ENCODE results near the gene CRLF3. TPM values are rescaled to one million over a fixed set of nuclear protein-coding genes. Genes with fewer than 3 reads are reported as not detected.
"Not testable (repeated sequence)": the region's sequence is repeated elsewhere in the genome, so short reads cannot be mapped to it uniquely, and the experiment has no call there.

Gene CRLF3, protein sequence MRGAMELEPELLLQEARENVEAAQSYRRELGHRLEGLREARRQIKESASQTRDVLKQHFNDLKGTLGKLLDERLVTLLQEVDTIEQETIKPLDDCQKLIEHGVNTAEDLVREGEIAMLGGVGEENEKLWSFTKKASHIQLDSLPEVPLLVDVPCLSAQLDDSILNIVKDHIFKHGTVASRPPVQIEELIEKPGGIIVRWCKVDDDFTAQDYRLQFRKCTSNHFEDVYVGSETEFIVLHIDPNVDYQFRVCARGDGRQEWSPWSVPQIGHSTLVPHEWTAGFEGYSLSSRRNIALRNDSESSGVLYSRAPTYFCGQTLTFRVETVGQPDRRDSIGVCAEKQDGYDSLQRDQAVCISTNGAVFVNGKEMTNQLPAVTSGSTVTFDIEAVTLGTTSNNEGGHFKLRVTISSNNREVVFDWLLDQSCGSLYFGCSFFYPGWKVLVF
- 10 to 100 TPM; 12.3 to 31.9 (median 19.9) TPM for polyA plus RNA-seq (ENCODE audit: insufficient read length in 4 of 4)

DNA sequence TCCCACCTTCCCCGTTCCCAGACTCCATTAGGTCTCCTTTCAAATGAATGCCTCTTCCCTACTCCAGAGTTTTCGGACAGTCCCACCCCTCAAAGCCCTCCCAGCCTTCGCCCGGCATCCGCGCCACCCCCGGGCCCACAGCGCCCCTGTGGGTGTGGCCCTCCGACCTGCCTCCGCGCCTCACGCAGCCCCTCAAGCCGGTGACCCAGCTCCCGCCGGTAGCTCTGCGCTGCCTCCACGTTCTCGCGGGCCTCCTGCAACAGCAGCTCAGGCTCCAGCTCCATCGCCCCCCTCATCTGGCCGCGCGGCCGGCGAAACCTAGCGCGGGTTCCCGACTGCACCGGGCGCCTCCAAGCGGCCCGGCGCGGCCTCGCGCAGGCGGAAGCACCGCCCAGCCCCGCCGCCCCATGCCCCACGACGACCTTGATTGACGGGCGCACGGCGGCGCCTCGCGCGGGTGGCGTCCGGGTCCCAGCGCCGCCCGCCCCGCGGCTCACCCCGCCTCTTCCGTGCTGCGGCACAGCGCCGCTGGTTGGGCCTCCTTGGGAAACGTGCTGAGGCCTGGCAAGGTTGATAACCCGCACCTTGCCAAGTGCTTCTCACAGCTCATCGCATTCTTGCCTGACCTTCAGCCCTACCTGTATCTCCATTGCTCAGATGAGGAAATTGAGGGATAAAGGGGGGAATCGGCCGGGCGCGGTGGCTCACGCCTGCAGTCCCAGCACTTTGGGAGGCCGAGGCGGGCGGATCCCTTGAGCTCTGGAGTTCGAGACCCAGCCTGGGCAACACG lies at the start of gene CRLF3:
TSS of gene CRLF3 (minus strand) at position 337 of the 790 bp plus-strand sequence. CDS start at position 296, 41 bp downstream.
- DNase-seq (ENCODE audit: low read depth in 4 of 4, low spot score in 2 of 4): peak; percentile 50 to 89 (median 79)

- no peak for DNase-seq (ENCODE audit: low read depth in 4 of 4, low spot score in 2 of 4)
Measured at GRCh38 chr17:30869005-30869404, 44.5 kb upstream of the CRLF3 start.

- no peak for DNase-seq (ENCODE audit: low read depth in 4 of 4, low spot score in 2 of 4)
Measured at GRCh38 chr17:30864636-30865035, 40.1 kb upstream of the CRLF3 start.

DNA sequence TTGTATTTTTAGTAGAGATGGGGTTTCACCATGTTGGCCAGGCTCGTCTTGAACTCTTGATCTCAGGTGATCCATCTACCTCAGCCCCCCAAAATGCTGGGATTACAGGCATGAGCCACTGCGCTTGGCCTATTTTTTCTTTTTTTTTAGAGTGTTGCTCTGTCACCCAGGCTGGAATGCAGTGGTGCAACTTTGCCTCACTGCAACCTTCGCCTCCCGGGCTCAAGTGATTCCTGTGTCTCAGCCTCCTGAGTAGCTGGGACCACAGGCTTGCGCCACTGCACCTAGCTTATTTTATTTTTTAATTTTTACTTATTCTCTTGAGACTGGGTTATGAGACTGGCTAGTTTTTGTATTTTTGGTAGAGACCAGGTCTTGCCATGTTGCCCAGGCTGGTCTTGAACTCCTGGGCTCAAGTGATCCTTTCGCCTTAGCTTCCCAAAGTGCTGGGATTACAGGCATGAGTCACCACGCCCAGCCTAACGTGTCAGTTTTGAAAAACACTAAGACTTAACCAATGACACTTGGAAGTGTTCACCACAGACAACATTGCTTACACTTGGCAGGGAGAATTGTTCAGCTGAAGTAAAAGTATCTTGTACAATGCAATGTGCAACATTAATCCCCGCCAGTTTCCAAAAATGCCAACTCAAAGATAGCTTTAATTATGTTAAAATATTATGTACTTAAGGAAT lies 34.2 kb upstream of the CRLF3 start:
- no peak for DNase-seq (ENCODE audit: low read depth in 4 of 4, low spot score in 2 of 4)

DNA sequence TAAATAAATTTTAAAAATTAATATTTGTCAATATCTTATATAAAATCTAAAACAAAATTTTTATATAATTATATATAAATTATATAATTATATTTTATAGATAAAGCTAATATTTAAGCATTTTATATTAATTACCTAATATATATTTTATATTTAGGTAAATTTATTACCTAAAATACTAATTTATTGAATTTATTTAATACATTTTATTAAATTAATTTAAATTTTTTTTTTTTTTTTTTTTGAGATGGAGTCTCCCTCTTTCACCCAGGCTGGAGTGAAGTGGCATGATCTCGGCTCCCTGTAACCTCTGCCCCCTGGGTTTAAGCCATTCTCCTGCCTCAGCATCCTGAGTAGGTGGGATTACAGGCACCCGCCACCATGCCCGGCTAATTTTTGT lies 29.7 kb upstream of the CRLF3 start:
- DNase-seq (ENCODE audit: low read depth in 4 of 4, low spot score in 2 of 4): no peak

GRCh38 chr17:30848021-30848420 lies 23.5 kb upstream of the CRLF3 start:
- no peak for DNase-seq (ENCODE audit: low read depth in 4 of 4, low spot score in 2 of 4)

- no peak for DNase-seq (ENCODE audit: low read depth in 4 of 4, low spot score in 2 of 4)
Measured at GRCh38 chr17:30840771-30841170, 16.3 kb upstream of the CRLF3 start.

- no peak for DNase-seq (ENCODE audit: low read depth in 4 of 4, low spot score in 2 of 4)
Measured at GRCh38 chr17:30838202-30838807, 13.8 kb upstream of the CRLF3 start.

DNA sequence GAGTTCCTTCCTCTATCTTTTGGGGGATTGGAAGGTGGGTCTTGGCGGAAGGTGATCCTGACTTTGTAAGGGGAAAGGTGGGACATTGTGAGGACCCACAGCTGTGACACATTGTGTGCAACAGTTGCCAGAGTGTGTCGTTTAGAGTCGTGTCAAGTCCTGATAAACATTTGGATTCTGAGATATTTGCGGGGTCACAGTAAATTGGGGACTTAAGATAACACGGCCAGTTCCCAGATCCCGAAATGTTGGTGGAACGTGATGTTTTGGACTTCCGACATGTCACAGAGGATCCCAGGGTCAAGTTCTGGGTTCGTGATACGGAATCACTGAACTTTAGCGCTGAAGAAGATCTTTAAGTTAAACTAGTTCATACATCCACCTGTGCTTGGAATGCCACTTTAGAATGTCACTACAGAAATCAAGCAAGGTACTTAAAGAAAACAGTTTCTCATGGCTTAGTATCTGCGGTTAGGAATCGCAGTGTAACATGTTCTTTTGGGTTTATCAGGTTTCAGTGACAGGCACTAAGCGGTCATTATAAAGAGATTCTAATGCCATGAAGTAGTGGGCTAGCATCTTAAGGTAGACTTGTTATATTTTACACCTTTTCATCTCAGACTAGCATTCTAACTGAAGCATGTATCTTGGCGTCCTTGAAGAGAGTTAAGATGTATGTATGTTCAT lies 8.1 kb upstream of the CRLF3 start:
- DNase-seq (ENCODE audit: low read depth in 4 of 4, low spot score in 2 of 4): no peak

DNA sequence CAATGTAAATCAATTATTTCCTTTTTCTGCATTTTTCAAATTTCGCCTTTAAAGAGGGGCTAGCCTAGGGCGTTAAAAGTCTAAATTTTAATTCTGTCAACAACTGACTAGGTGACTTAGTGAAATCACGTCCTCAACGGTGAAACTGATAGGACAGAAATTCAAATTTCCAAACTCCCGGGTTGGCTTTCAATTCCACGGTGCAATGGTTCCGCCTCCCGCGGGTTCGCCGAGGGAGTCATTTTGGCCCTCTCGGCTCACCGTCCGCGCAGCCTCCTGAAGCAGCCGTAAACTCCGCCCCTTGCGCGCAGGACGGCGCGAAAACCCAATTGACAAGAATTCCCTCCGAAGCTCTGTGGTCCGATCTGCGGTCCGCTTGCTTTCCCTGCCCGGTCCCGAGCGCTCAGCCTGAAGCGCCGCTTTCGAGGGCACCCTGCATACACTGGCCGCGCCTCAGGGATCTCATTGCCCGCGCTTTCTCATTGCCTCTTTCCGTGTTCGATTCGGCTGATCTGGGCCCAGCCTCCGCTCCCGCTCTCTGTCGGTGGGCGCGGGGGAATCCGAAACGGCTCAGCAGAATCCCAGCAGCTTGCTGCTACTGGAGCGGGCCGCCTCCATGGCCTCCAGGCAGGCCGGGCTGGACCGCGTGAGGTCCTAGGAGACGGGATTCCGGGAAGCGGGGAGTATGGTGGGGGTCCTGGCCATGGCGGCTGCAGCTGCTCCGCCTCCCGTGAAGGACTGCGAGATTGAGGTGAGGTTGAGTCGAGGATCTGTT lies 7.4 kb upstream of the CRLF3 start, which contains the start of gene ATAD5:
TSS of gene ATAD5 (plus strand) at position 304 of the 775 bp plus-strand sequence. CDS start at position 686, 382 bp downstream.
- DNase-seq (ENCODE audit: low read depth in 4 of 4, low spot score in 2 of 4): peak; percentile 67 to 90 (median 78)

- DNase-seq (ENCODE audit: low read depth in 4 of 4, low spot score in 2 of 4): no peak
Measured at GRCh38 chr17:30831257-30831656, 6.8 kb upstream of the CRLF3 start.

DNA sequence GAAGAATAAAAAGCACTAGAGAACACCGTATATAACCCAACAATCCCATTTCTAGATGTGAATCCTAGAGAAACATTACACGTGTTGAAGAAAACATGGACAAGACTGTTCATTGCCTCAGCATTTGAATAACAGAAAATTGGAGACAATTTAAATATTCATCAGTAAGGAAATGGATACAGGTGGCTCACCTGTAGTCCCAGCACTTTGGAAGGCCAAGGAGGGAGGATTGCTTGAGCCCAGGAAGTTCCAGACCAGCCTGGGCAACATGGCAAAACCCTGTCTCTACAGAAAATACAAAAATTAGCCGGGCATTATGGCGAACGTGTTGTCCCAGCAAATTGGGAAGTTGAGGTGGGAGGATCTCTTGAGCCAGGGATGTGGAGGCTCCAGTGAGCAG lies 4.5 kb upstream of the CRLF3 start:
- DNase-seq (ENCODE audit: low read depth in 4 of 4, low spot score in 2 of 4): no peak

- DNase-seq (ENCODE audit: low read depth in 4 of 4, low spot score in 2 of 4): no peak
Measured at GRCh38 chr17:30827082-30827481, 2.6 kb upstream of the CRLF3 start.

- DNase-seq (ENCODE audit: low read depth in 4 of 4, low spot score in 2 of 4): no peak
Measured at GRCh38 chr17:30824002-30824355, 513 bp downstream of the CRLF3 start.

- DNase-seq (ENCODE audit: low read depth in 4 of 4, low spot score in 2 of 4): no peak
Measured at GRCh38 chr17:30823421-30823820, 1.1 kb downstream of the CRLF3 start.

DNA sequence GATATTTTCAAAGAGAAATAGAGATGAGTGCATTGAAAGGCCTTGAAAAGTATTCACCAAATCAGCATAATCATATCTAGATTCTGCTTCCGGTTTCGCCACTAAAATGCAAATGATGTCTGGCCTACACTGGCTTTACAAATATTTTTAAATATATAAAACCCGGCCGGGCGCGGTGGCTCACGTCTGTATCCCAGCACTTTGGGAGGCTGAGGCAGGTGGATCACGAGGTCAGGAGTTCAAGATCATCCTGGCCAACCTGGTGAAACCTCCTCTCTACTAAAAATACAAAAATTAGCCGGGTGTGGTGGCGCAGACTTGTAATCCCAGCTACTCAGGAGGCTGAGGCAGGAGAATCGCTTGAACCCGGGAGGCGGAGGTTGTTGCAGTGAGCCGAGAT lies 1.6 kb downstream of the CRLF3 start:
- DNase-seq (ENCODE audit: low read depth in 4 of 4, low spot score in 2 of 4): not testable (repeated sequence)

DNA sequence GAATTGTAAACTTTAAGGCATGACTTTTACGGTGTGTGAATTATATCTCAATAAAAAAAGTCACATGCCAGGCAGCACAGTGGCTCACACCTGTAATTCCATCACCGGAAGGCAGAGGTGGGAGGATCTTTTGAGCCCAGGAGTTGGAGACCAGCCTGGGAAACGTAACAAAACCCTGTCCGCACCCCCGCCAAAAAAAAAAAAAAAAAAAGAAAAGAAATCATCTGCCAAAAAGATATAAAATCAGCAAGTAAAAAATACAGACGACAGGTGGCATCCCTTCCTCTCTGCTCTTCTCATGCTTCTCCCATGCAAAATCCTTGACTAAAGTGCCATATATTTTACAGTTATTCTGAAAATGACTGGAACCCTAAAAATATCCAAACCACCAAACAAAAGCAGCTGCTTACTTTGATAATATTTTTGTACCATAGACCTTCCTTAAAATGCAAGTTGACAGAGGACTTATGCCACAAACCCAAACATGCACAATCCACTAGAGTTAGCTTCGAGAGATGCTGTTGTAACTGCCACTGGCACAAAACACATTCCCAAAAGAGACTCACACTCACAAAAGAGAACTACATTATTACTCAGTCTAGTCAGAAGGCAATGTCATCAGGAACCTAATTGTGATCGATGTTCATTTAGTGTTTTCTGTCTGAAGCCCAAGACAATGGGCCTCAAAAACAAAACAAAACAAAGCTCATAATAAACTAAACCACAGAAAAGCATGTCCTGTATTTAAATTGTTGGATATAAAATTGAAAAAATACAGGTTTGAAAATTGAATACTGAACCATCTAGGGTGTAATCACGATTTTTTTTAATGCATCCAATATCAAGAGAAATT lies 2.4 kb downstream of the CRLF3 start:
- no peak for DNase-seq (ENCODE audit: low read depth in 4 of 4, low spot score in 2 of 4)

- DNase-seq (ENCODE audit: low read depth in 4 of 4, low spot score in 2 of 4): no peak
Measured at GRCh38 chr17:30819971-30820705, 4.4 kb downstream of the CRLF3 start.
